OCI-LY7 (cell line): Measurements from ENCODE around the gene RTEL1.

Experiments used
- EZH2phosphoT487 ChIP-seq: fragments of 200-600 bp; sonication (generic); IDR thresholded peaks from 2 replicates; pipeline ENCODE4 v1.6.1; 2018; ENCODE audit warnings: low read depth, borderline replicate concordance, mild to moderate bottlenecking, mixed run types, antibody characterized with exemption, low read length, moderate library complexity, mixed read lengths
- TF ChIP-seq, protein P1 (sequence below): fragments of 200-600 bp; sonication (generic); conservative IDR thresholded peaks from 2 replicates; pipeline ENCODE4 v1.5.1; 2014; ENCODE audit warnings: mild to moderate bottlenecking, antibody characterized with exemption, low read length, moderate library complexity, mixed read lengths

DNA sequence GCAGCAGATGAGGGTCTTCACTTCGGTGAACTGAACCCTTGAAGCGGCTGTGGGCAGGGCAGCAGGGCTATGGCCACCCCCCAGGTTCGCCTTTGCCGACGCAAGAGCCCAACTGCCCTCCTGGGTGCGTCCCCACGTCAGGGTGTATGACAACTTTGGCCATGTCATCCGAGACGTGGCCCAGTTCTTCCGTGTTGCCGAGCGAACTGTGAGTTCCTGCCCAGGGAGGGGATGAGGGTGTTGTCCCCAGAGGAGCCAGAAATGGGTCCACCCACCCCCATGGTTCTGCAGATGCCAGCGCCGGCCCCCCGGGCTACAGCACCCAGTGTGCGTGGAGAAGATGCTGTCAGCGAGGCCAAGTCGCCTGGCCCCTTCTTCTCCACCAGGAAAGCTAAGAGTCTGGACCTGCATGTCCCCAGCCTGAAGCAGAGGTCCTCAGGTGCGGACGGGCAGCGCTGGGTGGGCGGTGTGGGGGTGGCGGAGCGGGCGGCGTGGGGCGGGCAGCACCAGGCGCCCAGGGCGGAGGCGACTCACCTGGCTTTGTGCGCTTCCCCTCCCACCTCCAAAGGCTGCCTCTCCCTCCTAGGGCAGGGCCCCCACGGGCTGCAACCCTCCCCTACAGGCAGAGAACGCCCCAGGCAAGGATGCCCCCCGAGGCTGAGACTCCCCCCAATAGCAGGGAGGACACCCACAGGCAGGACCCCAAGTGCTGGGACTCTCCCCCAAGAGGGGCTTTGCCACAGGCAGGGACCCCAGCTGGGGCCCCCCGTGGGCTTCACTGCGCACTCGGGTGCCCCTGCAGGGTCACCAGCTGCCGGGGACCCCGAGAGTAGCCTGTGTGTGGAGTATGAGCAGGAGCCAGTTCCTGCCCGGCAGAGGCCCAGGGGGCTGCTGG lies 32.1 kb downstream of the RTEL1 start:
- TF ChIP-seq, protein P1, sequence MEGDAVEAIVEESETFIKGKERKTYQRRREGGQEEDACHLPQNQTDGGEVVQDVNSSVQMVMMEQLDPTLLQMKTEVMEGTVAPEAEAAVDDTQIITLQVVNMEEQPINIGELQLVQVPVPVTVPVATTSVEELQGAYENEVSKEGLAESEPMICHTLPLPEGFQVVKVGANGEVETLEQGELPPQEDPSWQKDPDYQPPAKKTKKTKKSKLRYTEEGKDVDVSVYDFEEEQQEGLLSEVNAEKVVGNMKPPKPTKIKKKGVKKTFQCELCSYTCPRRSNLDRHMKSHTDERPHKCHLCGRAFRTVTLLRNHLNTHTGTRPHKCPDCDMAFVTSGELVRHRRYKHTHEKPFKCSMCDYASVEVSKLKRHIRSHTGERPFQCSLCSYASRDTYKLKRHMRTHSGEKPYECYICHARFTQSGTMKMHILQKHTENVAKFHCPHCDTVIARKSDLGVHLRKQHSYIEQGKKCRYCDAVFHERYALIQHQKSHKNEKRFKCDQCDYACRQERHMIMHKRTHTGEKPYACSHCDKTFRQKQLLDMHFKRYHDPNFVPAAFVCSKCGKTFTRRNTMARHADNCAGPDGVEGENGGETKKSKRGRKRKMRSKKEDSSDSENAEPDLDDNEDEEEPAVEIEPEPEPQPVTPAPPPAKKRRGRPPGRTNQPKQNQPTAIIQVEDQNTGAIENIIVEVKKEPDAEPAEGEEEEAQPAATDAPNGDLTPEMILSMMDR: no peak
- TF ChIP-seq EZH2phosphoT487: no peak
